NB4 (cell line): ENCODE measurements around the gene DNASE1L3.

ENCODE experiments used
- DNase-seq: peaks from one replicate; pipeline ENCODE4 v3.0.0; 2010; ENCODE audit warnings: low read depth
- H3K4me3 ChIP-seq: one replicate; pipeline ENCODE4 v1.5.1; 2011; ENCODE audit warnings: mild to moderate bottlenecking, low read depth, low read length, moderate library complexity
- MAX ChIP-seq: IDR thresholded peaks from 2 replicates; pipeline ENCODE4 v1.6.1; 2011; ENCODE audit warnings: low read depth, low read length
- MYC ChIP-seq: IDR thresholded peaks from 2 replicates; pipeline ENCODE4 v1.6.1; 2011; ENCODE audit warnings: low read depth, low read length
- POLR2A ChIP-seq: IDR thresholded peaks from 2 replicates; pipeline ENCODE4 v1.6.1; 2011; ENCODE audit warnings: mild to moderate bottlenecking; ENCODE audit not compliant: insufficient read length; ENCODE audit errors: extremely low read depth
- TF ChIP-seq, protein P1 (sequence below): IDR thresholded peaks from one replicate; pipeline ENCODE4 v1.5.1; 2012; ENCODE audit warnings: low read depth, low read length

Gene DNASE1L3

GRCh38 chr3:58151637-58152036 is 59.1 kb downstream of the DNASE1L3 start:
- no peak for DNase-seq

DNA sequence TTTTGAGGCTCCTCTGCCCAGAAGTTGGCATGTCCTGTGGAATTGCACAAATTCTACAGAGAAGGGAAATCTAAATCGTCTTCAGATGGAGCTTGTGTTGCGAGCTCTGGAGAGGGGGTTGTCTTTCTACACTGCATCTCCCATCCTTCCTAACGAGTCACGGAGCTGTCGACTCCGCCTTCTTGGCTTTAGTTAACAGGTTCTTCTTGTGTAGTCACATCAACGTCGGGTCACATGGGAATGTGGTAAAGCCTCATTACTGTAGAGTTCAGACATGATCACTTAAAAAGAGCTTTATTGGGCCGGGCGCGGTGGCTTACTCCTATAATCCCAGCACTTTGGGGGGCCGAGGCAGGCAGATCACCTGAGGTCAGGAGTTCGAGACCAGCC is 60.0 kb downstream of the DNASE1L3 start:
- DNase-seq: no peak
- no peak overlapping the region for H3K4me3 ChIP-seq
- TF ChIP-seq, protein P1, sequence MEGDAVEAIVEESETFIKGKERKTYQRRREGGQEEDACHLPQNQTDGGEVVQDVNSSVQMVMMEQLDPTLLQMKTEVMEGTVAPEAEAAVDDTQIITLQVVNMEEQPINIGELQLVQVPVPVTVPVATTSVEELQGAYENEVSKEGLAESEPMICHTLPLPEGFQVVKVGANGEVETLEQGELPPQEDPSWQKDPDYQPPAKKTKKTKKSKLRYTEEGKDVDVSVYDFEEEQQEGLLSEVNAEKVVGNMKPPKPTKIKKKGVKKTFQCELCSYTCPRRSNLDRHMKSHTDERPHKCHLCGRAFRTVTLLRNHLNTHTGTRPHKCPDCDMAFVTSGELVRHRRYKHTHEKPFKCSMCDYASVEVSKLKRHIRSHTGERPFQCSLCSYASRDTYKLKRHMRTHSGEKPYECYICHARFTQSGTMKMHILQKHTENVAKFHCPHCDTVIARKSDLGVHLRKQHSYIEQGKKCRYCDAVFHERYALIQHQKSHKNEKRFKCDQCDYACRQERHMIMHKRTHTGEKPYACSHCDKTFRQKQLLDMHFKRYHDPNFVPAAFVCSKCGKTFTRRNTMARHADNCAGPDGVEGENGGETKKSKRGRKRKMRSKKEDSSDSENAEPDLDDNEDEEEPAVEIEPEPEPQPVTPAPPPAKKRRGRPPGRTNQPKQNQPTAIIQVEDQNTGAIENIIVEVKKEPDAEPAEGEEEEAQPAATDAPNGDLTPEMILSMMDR: no peak
- TF ChIP-seq MAX (no peak), POLR2A (no peak), MYC (no peak)

More at GRCh38 chr3:58151637-58152036, 59.1 kb downstream of the DNASE1L3 start:
- TF ChIP-seq MYC (no peak), MAX (no peak), POLR2A (no peak)
- TF ChIP-seq, protein P1: no peak
- no peak overlapping the region for H3K4me3 ChIP-seq

DNA sequence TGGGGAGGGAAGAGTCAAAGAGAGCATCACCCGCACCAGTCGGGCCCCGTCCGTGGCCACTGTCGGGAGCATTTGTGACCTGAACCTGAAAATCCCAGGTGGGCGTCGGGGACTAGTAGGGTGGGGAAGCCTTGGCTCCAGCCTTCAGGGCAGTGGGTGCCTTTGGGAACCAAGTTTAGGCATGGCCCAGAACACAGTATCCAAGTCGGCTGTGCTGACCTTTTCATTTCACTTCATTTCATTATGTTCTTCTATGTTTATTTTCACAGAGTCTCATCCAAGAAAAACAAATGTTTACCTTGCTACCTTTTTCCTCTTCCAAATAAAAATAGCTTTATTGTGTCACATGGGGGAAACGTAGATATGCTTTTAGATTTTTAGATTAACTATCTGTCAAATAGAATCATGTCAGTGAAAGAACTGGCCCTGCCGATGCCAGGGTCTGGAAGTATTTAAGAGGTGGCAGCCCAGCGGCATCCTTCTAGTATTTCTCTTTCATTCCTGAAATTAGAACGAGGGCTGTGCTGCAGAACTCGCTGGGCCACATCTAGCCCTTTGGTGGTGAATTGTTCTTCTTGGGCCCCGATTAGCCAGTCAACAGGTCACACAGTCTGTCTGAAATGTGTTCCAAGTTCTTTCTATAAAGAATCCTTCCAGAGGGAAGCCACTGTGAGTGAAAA is 60.5 kb downstream of the DNASE1L3 start:
- no peak overlapping the region for H3K4me3 ChIP-seq
- no peak for DNase-seq
- TF ChIP-seq, protein P1: no peak

DNA sequence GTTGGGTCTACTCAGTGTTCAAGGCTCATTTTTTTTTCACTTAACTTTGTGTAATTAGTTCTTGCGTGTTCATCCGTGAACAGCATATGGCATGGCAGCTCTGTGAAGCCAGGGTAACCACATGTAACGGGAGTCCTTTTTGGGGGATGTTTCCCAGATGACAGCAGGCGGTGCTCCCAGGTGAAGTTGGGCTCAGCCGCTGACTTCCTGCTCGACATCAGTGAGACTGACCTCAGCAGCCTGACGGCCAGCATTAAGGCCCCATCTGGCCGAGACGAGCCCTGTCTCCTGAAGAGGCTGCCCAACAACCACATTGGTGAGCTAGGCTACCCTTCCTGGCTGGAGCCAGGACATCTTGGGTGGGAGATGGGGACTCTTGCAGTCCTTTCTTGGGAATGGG is 62.7 kb downstream of the DNASE1L3 start:
- no peak for DNase-seq
- no peak overlapping the region for H3K4me3 ChIP-seq
- TF ChIP-seq POLR2A (no peak), MAX (no peak), MYC (no peak)
- TF ChIP-seq, protein P1: no peak

DNA sequence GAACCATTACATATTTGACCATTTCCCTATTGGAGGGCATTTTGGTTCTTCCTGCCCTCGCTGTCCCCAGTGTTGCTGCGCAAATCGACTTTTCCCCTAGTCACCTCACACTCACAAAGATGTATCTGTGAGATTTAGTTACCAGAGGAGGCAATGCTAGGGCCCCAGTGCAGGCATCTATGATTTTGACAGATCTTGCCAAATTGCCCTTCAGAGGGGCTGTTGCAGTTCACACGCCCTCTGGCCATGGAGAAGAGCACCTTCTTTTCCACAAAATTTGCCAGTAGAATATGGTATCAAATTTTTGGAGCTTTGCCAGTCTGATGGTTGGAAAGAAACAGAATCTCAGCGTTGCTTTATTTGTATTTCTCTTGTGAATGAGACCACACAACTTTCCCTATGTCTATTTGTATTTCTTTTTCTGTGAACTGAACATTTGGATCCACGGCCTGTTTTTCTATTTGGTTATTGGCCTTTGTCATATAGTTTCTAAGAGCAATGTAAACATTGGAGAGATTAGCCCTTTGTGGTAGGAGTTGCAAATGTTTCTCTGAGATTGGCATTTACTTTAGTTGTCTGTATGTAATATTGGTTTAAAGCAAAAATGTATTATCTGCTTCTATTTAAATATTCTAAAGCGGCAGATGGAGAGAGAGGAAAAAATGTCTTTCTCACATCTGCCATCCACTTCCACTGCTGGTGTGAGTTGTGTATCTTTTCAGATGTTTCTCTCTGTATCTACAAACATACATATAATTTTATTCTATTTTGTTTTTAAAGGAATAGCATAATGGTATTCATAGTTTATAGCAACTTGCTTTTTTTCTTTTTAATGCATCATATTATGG is 66.1 kb downstream of the DNASE1L3 start:
- no peak overlapping the region for H3K4me3 ChIP-seq
- no peak for TF ChIP-seq MYC
- DNase-seq: no peak

GRCh38 chr3:58143417-58144055 is 67.2 kb downstream of the DNASE1L3 start:
- no peak for TF ChIP-seq MYC
- TF ChIP-seq, protein P1: no peak
- no peak for TF ChIP-seq MAX
- no peak for TF ChIP-seq POLR2A
- DNase-seq: no peak
- H3K4me3 ChIP-seq: no peak overlapping the region
